ENCODE measurements around the gene RTP5. TPM values are rescaled to one million over a fixed set of nuclear protein-coding genes. Genes with fewer than 3 reads are reported as not detected.
"Not testable (repeated sequence)": the region's sequence is repeated elsewhere in the genome, so short reads cannot be mapped to it uniquely, and the experiment has no call there.

Gene RTP5
- total and polyA plus RNA-seq, 2 donors (not counting 3 experiments of a cell fraction or from before 2014, with no cell fraction given), result not detected

DNA sequence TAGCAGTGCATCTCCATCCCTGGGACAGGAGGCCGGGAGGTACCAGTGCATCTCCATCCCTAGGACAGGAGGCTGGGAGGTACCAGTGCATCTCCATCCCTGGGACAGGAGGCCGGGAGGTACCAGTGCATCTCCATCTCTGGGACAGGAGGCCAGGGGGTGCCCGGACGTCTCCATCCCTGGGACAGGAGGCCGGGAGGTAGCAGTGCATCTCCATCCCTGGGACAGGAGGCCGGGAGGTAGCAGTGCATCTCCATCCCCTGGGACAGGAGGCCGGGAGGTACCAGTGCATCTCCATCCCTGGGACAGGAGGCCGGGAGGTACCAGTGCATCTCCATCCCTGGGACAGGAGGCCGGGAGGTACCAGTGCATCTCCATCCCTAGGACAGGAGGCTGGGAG is 52.1 kb downstream of the RTP5 start:
- dilution Hi-C loops (cut with MboI; ENCODE audit: extremely low pct_ligation_motif_present, low sequenced_read_pairs); FAIRE-seq; CTCF ChIA-PET: not testable (repeated sequence)

DNA sequence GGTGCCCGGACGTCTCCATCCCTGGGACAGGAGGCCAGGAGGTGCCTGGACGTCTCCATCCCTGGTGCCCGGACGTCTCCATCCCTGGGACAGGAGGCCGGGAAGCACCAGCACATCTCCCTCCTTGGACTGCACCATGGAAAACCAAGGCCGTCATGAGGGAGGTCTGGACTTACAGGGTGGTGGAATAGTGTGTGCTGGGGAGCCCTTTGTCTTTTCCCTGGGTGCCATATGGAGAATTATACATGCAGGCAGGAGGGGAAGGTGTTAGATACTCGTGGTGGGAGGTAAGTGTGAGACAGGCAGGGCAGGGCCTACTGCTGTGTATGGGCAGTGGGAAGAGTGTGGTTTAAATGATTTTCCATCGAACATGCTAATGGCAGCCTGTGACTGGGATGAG is 52.9 kb downstream of the RTP5 start:
- no peak overlapping the region for H2AFZ ChIP-seq (ENCODE audit: low read depth, low read length)
- no peak overlapping the region for H3K4me2 ChIP-seq (ENCODE audit: insufficient read depth, low read length)
- no peak for FAIRE-seq
- intact Hi-C loops (cut with micrococcal nuclease) (no loop called here), dilution Hi-C loops (cut with MboI; ENCODE audit: extremely low pct_ligation_motif_present, low sequenced_read_pairs) (no loop called here)
- H3K36me3 ChIP-seq (ENCODE audit: control insufficient read depth in 2 of 2, extremely low read depth in 1 of 2, insufficient read depth in 2 of 2, low read length in 2 of 2), result no peaks in the 10 kb centered on the region
- no peaks in the 10 kb centered on the region for H3K9me1 ChIP-seq (replicated peaks; ENCODE audit: control insufficient read depth, extremely low read depth, insufficient read depth, low read length)
- no peaks in the 10 kb centered on the region for H3K79me2 ChIP-seq (ENCODE audit: control insufficient read depth, insufficient read depth, low read length)
- no peak overlapping the region for H3K27ac ChIP-seq (ENCODE audit: insufficient read depth, low read depth, low read length)
- ChIA-PET CTCF (no interaction called here), POLR2A (no interaction called here)
- no peaks in the 10 kb centered on the region for H3K9me3 ChIP-seq (replicated peaks; ENCODE audit: control insufficient read depth, insufficient read depth, low read length)
- DNase-seq (ENCODE audit: low read depth, low spot score), result no peak
- TF ChIP-seq POLR2A (IDR thresholded peaks at IDR 0.05; ENCODE audit: low read depth, low read length) (no peak), EZH2 (IDR thresholded peaks at IDR 0.05; ENCODE audit: borderline replicate concordance, low read depth, low read length, severe bottlenecking) (no peak), JUN (IDR thresholded peaks at IDR 0.05; ENCODE audit: borderline replicate concordance, insufficient read depth, insufficient read length, low read depth) (no peak), MYC (IDR thresholded peaks at IDR 0.05; ENCODE audit: low read depth, low read length) (no peak), POLR2AphosphoS5 (IDR thresholded peaks at IDR 0.05; ENCODE audit: insufficient read depth, low read depth, low read length) (no peak), FOS (IDR thresholded peaks at IDR 0.05; ENCODE audit: borderline replicate concordance, insufficient read depth, low read length) (no peak), GATA2 (IDR thresholded peaks at IDR 0.05; ENCODE audit: insufficient read depth, insufficient read length, low read depth, low read length) (no peak)
- TF ChIP-seq, protein P1, sequence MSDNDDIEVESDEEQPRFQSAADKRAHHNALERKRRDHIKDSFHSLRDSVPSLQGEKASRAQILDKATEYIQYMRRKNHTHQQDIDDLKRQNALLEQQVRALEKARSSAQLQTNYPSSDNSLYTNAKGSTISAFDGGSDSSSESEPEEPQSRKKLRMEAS (IDR thresholded peaks at IDR 0.05; ENCODE audit: insufficient read depth, insufficient read length), result no peak
- TF ChIP-seq, protein P2, sequence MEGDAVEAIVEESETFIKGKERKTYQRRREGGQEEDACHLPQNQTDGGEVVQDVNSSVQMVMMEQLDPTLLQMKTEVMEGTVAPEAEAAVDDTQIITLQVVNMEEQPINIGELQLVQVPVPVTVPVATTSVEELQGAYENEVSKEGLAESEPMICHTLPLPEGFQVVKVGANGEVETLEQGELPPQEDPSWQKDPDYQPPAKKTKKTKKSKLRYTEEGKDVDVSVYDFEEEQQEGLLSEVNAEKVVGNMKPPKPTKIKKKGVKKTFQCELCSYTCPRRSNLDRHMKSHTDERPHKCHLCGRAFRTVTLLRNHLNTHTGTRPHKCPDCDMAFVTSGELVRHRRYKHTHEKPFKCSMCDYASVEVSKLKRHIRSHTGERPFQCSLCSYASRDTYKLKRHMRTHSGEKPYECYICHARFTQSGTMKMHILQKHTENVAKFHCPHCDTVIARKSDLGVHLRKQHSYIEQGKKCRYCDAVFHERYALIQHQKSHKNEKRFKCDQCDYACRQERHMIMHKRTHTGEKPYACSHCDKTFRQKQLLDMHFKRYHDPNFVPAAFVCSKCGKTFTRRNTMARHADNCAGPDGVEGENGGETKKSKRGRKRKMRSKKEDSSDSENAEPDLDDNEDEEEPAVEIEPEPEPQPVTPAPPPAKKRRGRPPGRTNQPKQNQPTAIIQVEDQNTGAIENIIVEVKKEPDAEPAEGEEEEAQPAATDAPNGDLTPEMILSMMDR (IDR thresholded peaks at IDR 0.05; ENCODE audit: extremely low read depth in 1 of 2, insufficient read depth in 1 of 2, low read depth in 1 of 2, low read length in 2 of 2), result no peak
- H3K9ac ChIP-seq (replicated peaks; ENCODE audit: extremely low read depth, insufficient read depth, low read length), result no peak overlapping the region
- no peaks in the 10 kb centered on the region for H4K20me1 ChIP-seq (replicated peaks; ENCODE audit: control insufficient read depth, extremely low read depth, insufficient read depth, low read length)
- H3K4me1 ChIP-seq (ENCODE audit: control insufficient read depth, extremely low read depth, insufficient read depth, low read length), result no peaks in the 10 kb centered on the region
- no peak overlapping the region for H3K4me3 ChIP-seq (replicated peaks in 1 of 3; ENCODE audit: insufficient read depth in 1 of 3, low read depth in 1 of 3, low read length in 3 of 3)
- H3K27me3 ChIP-seq (ENCODE audit: control insufficient read depth in 2 of 2, insufficient read depth in 2 of 2, low read length in 2 of 2), result no peaks in the 10 kb centered on the region
- no TSS peak for BruUV-seq (replicated peaks)

More for the DNA sequence above, 52.1 kb downstream of the RTP5 start:
- H3K9me3 ChIP-seq (replicated peaks; ENCODE audit: control insufficient read depth, insufficient read depth, low read length); H3K4me2 ChIP-seq (ENCODE audit: insufficient read depth, low read length); H2AFZ ChIP-seq (ENCODE audit: low read depth, low read length); DNase-seq (ENCODE audit: low read depth, low spot score); POLR2A ChIA-PET; intact Hi-C loops (cut with micrococcal nuclease); H3K4me3 ChIP-seq (replicated peaks in 1 of 3; ENCODE audit: insufficient read depth in 1 of 3, low read depth in 1 of 3, low read length in 3 of 3); H3K27me3 ChIP-seq (ENCODE audit: control insufficient read depth in 2 of 2, insufficient read depth in 2 of 2, low read length in 2 of 2); H3K9ac ChIP-seq (replicated peaks; ENCODE audit: extremely low read depth, insufficient read depth, low read length); H3K36me3 ChIP-seq (ENCODE audit: control insufficient read depth in 2 of 2, extremely low read depth in 1 of 2, insufficient read depth in 2 of 2, low read length in 2 of 2); H3K79me2 ChIP-seq (ENCODE audit: control insufficient read depth, insufficient read depth, low read length); H3K4me1 ChIP-seq (ENCODE audit: control insufficient read depth, extremely low read depth, insufficient read depth, low read length); H3K27ac ChIP-seq (ENCODE audit: insufficient read depth, low read depth, low read length); H3K9me1 ChIP-seq (replicated peaks; ENCODE audit: control insufficient read depth, extremely low read depth, insufficient read depth, low read length); BruUV-seq (replicated peaks); H4K20me1 ChIP-seq (replicated peaks; ENCODE audit: control insufficient read depth, extremely low read depth, insufficient read depth, low read length): not testable (repeated sequence)
